ENCODE measurements around the gene SLC15A2.

DNA sequence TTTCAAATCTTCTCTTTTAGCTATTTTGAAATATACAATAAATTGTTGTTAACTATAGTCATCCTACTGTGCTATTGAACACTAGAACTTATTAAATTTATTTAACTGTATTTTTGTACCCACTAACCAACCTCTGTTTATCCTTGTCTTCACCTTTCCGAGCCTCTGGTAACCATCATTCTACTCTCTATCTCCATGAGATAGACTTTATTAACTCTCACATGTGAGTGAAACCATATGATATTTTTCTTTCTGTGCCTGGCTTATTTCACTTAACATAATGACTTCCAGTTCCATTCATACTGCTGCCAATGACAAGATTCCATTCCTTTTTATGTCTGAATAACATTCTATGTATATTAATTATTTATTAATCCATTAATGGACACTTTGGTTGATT, 15.8 kb upstream of the SLC15A2 start:
- TF ChIP-seq POLR2A (IDR thresholded peaks at IDR 0.05), result no peak
- TF ChIP-seq, protein P1, sequence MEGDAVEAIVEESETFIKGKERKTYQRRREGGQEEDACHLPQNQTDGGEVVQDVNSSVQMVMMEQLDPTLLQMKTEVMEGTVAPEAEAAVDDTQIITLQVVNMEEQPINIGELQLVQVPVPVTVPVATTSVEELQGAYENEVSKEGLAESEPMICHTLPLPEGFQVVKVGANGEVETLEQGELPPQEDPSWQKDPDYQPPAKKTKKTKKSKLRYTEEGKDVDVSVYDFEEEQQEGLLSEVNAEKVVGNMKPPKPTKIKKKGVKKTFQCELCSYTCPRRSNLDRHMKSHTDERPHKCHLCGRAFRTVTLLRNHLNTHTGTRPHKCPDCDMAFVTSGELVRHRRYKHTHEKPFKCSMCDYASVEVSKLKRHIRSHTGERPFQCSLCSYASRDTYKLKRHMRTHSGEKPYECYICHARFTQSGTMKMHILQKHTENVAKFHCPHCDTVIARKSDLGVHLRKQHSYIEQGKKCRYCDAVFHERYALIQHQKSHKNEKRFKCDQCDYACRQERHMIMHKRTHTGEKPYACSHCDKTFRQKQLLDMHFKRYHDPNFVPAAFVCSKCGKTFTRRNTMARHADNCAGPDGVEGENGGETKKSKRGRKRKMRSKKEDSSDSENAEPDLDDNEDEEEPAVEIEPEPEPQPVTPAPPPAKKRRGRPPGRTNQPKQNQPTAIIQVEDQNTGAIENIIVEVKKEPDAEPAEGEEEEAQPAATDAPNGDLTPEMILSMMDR (IDR thresholded peaks at IDR 0.05 in 8 of 11, conservative IDR thresholded peaks at IDR 0.05 in 3 of 11), result no peak
- TF ChIP-seq POLR2AphosphoS5 (IDR thresholded peaks at IDR 0.05), result no peak

Data from spleen (tissue), 7 donors.